ENCODE data around the gene KCNQ1.

GRCh38 chr11:2609345-2609744, 164.5 kb downstream of the KCNQ1 start:
- TF ChIP-seq CTCF (IDR thresholded peaks at IDR 0.05; ENCODE audit: poor library complexity, severe bottlenecking), result no peak
- no peak for TF ChIP-seq TAF1 (IDR thresholded peaks at IDR 0.05; ENCODE audit: low read depth)
- no peak for TF ChIP-seq EP300 (conservative IDR thresholded peaks at IDR 0.05; ENCODE audit: poor library complexity, severe bottlenecking)
- TF ChIP-seq REST (IDR thresholded peaks at IDR 0.05; ENCODE audit: borderline replicate concordance), result no peak
- TF ChIP-seq RAD21 (conservative IDR thresholded peaks at IDR 0.05), result no peak
- no peak for TF ChIP-seq EZH2 (IDR thresholded peaks at IDR 0.05; ENCODE audit: borderline replicate concordance, insufficient read depth, low read length, poor library complexity, severe bottlenecking)
- TF ChIP-seq POLR2AphosphoS5 (IDR thresholded peaks at IDR 0.05), result no peak
- TF ChIP-seq SMC3 (conservative IDR thresholded peaks at IDR 0.05; ENCODE audit: poor library complexity), result no peak
- TF ChIP-seq MXI1 (conservative IDR thresholded peaks at IDR 0.05; ENCODE audit: poor library complexity, severe bottlenecking), result no peak

Measured in neural cell (in vitro differentiated cells).